ENCODE measurements around the gene YIPF4.
A peak's percentile ranks its signal among the peaks of the same experiment; 100 is the strongest.
"Not testable (repeated sequence)": the region's sequence is repeated elsewhere in the genome, so short reads cannot be mapped to it uniquely, and the experiment has no call there.

The YIPF4 gene

DNA sequence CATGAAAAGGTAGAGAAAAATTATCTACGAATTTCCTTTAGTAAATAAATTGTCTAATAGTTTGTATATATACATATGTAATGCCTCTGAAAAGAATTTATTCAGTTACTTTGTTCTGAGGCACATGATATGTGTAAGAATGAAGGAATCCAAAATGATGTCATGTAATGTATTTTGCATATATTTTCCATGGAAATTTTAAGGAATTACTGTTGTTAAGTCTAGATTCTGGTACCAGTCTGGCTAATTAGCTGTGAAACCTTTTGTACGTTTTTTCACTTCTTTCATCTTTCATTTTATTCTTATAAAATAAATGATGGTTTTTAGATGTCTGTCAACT, 12.3 kb downstream of the YIPF4 start:
- DNase-seq, result no peak

- DNase-seq, result no peak
Measured at GRCh38 chr2:32291746-32292145, 14.0 kb downstream of the YIPF4 start.

DNA sequence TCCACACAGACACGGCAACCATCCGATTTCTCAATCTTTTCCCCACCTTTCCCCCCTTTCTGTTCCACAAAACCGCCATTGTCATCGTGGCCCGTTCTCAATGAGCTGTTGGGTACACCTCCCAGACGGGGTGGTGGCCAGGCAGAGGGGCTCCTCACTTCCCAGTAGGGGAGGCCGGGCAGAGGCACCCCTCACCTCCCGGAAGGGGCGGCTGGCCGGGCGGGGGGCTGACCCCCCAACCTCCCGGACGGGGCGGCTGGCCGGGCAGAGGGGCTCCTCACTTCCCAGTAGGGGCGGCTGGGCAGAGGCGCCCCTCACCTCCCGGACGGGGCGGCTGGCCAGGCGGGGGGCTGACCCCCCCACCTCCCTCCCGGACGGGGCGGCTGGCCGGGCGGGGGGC, 15.8 kb downstream of the YIPF4 start:
- DNase-seq, result not testable (repeated sequence)

GRCh38 chr2:32293966-32294562, 16.4 kb downstream of the YIPF4 start:
- not testable (repeated sequence) for DNase-seq

DNA sequence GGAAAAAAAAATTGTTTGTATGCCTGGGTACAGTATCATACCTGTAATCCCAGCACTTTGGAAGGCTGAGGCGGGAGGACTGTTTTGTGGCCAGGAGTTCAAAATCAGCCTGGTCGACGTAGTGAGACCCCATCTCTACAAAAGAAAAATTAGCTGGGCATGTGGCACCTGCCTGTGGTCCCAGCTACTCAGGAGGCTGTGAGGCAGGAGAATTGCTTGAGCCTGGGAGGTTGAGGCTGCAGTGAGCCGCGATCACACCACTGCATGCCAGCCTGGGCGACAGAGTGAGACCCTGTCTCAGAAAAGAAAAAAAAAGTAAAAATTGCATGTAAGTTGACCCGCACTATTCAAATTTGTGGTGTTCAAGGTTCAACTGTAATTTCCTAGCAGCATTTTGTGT, 32.9 kb downstream of the YIPF4 start:
- DNase-seq, result no peak

DNA sequence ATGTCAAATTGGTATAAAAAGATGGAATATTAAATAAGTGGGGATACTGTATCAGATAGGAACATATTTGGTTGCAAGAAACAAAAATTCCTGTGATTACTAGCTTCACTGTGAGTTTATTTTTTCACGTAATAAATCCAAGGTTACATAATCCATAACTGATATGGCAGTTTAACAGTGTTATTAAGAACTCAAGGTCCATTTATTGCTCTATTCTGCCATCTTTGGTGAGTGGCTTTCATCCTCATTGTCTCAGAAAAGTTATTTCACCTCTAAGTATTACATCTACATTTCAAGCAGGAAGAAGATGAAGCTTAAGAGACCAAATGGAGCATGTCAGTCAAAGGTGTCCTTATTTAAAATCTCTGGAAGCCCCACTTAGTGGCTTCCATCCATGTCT, 37.2 kb downstream of the YIPF4 start:
- DNase-seq, result no peak

DNA sequence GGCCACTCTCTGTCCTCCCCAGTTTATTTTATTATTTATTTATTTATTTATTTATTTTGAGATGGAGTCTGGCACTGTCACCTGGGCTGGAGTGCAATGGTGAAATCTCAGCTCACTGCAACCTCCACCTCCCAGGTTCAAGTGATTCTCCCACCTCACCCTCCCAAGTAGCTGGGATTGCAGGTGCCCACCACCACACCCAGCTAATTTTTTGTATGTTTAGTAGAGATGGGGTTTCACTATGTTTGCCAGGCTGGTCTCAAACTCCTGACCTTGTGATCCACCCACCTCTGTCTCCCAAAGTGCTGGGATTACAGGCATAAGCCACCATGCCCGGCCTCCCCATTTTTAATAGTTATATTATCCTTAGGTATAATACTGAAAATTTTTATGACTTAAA, 51.0 kb downstream of the YIPF4 start:
- DNase-seq, result not testable (repeated sequence)

GRCh38 chr2:32329180-32329980, 51.7 kb downstream of the YIPF4 start:
- DNase-seq, result not testable (repeated sequence)

DNA sequence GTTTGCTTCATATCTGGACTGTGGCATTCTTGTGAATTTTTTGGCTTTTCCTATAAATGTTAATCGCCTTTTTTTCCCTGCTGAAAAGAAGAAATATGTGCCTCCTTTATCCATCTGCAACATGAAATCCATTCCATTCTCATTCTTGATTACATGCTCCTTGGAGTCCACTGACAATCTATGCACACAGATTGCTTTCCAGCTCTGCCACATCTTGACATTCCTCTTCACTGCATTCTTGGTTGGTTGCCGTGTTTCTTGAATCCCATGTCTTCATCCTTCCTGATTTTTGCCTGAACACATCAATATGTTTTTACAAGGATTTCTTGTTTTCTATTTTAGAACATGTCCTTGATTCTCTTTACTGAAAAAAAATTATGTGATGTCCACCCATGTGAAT, 52.4 kb downstream of the YIPF4 start:
- no peak for DNase-seq

- no peak for DNase-seq
Measured at GRCh38 chr2:32342801-32343200, 65.1 kb downstream of the YIPF4 start.

DNA sequence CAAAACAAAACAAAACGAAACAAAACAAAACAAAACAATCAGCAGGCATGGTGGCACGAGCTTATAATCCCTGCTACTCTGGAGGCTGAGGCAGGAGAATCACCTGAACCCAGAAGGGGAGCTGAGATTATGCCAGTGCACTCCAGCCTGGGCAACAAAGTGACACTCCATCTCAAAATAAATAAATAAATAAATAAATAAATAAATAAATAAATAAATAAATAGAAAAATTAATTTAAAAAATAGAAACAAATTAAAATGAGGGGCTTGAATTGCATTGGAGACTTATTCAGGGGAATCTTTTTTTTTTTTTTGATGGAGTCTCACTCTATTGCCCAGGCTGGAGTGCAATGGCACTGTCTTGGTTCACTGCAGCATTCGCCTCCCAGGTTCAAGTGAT, 73.1 kb downstream of the YIPF4 start:
- not testable (repeated sequence) for DNase-seq

- no peak for DNase-seq
Measured at GRCh38 chr2:32355976-32356680, 78.4 kb downstream of the YIPF4 start.

DNA sequence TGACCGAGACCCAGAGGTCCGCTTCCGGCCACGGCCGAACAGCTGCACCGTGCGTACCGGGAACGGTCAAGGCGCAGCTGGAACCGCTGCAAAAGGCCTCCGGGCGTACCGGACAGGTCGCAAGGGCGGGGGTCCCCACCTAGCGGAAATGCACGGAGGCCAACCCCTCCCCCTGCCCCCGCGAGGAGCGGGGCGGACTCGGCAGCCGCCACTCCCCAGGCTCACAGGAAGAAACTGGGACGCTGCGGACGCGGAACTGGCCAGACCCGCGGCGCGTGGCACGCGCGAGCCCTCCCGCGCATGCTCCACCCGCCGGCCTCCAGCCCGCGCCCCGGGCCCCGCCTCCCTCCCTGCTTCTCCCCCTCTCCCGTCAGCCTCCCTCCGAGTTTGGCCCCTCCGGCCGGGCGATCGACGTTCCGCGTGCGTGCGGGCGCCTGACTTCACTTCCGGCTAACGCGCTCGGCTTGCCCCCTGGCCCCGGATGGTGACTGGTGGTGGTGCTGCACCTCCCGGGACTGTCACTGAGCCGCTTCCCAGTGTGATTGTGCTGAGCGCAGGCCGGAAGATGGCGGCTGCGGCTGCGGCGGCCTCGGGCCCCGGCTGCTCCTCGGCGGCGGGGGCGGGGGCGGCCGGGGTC, 79.1 kb downstream of the YIPF4 start, which contains the start of gene BIRC6:
BIRC6 (plus strand) TSS at position 343 of the 637 bp plus-strand sequence; CDS start at position 482, 139 bp downstream.
- peak; percentile 84 for DNase-seq

- no peak for DNase-seq
Measured at GRCh38 chr2:32357318-32358110, 79.8 kb downstream of the YIPF4 start.

DNA sequence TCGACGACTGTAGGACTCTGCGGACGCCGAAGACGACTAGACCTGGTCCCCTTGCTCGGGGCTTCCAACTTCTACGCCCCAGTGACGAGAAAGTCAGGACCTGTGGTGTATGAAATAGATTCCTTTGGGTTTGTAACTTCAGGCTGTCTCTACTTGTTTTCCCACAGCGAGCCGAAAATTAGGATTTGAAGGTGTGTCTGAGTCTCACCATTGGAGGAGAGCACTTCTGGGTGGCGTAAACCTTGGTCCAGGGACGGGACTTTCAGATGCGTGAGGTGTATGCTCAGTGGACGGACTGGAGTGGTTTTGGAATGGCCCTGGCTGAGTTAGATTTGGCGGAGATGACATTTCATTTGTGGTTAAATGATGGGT, 80.4 kb downstream of the YIPF4 start:
- DNase-seq, result no peak

- DNase-seq, result no peak
Measured at GRCh38 chr2:32360416-32360815, 82.7 kb downstream of the YIPF4 start.

- not testable (repeated sequence) for DNase-seq
Measured at GRCh38 chr2:32362997-32363396, 85.3 kb downstream of the YIPF4 start.

GRCh38 chr2:32363597-32363996, 85.9 kb downstream of the YIPF4 start:
- no peak for DNase-seq

DNA sequence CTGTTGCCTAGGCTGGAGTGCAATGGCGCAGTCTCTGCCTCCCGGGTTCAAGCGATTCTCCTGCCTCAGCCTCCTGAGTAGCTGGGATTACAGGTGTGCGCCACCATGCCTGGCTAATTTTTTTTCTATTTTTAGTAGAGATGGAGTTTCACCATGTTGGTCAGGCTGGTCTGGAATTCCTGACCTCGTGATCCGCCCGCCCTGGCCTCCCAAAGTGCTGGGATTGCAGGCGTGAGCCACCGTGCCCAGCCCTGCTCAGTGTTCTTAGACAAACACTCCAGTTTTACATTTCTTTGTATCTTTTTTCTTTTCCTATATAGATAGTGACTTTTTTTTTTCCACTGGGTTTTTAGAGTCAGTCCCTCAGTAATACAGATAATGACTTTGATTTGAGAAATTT, 86.6 kb downstream of the YIPF4 start:
- not testable (repeated sequence) for DNase-seq

DNA sequence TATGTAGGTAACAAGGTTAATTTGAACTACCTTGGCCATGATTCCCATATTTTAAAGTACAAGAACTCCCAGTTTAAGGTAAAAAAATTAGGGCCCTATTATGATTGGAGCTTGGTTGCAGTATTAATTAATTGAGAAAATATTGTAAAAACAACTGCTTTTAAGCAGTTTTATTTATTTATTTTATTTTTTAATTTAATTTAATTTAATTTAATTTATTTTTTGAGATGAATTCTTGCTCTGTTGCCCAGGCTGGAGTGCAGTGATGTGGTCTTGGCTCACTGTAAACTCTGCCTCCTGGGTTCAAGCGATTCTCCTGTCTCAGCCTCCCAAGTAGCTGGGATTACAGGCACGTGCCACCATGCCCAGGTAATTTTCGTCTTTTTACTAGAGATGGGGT, 88.0 kb downstream of the YIPF4 start:
- DNase-seq, result not testable (repeated sequence)
